SK-N-SH (cell line): ENCODE measurements around the gene ADAMTS2.

Experiments used
- RAD21 ChIP-seq: IDR thresholded peaks from 2 replicates; pipeline ENCODE4 v1.6.1; 2012; ENCODE audit warnings: mild to moderate bottlenecking, low read length
- TAF1 ChIP-seq: IDR thresholded peaks from 2 replicates; pipeline ENCODE4 v1.6.1; 2012; ENCODE audit warnings: low read depth, mild to moderate bottlenecking, low read length, moderate library complexity, borderline replicate concordance

DNA sequence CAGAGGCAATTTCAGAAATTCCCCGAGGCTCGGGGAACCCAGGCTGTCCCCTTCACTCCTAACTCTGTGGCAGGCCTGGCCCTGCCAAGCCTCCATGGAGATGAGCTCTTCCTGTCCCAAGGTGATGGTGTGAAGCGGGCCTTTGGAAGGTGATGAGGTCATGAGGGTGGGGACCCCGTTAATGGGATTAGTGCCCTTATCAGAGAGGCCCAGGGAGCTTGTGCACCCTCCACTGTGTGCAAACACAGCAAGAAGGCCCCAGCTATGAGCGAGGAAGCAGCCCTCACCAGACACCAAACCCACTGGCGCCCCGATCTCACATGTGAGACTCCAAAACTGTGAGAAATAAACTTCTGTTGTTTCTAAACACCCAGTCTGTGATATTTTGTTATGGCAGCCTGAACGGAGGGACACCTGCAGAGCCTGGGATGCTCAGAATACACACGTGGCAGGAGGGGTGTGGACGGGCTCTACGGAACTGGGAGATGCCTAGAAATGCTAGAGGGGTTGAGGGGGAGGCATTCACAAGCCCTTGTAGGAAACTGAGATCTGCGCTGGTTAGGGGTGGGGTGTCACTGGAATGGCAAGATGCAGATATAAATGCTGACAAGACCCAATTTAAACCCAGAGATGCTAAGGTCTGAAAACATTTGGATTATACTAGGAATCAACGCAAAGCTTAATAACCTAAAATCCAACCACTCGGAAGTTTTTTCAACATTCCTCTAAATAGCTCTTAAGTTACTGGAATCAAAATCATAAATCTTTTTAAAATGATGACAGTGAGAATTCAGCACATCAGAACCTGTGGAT, 46.9 kb downstream of the ADAMTS2 start:
- TF ChIP-seq TAF1 (no peak), RAD21 (no peak)
